Dendritic cell treated with granulocyte-macrophage colony-stimulating factor and Interleukin-4, amounts not matched to agents 40 ng/mL and 50 ng/mL, for 4 days (primary cell): ENCODE data around the gene JARID2.

Source experiments
- H3K27ac Mint-ChIP-seq: one replicate; pipeline ENCODE4 v1.8.0; 2022; ENCODE audit warnings: mild to moderate bottlenecking, mixed read lengths
- H3K27me3 Mint-ChIP-seq: one replicate; pipeline ENCODE4 v1.8.0; 2022; ENCODE audit warnings: mild to moderate bottlenecking, mixed read lengths
- H3K36me3 Mint-ChIP-seq: one replicate; pipeline ENCODE4 v1.8.0; 2022; ENCODE audit warnings: low read depth, mixed read lengths
- H3K4me1 Mint-ChIP-seq: one replicate; pipeline ENCODE4 v1.8.0; 2022; ENCODE audit warnings: low read depth, mixed read lengths
- H3K4me3 Mint-ChIP-seq: one replicate; pipeline ENCODE4 v1.8.0; 2022; ENCODE audit warnings: mild to moderate bottlenecking, moderate library complexity, mixed read lengths
- H3K9me3 Mint-ChIP-seq: one replicate; pipeline ENCODE4 v1.8.0; 2022; ENCODE audit warnings: mixed read lengths
- intact Hi-C: fragments of 100-400 bp; cut with micrococcal nuclease; formaldehyde crosslinking; loops from one replicate; pipeline ENCODE4 v1.15.0; 2022

JARID2 gene

GRCh38 chr6:15382089-15382488 lies 136.2 kb downstream of the JARID2 start:
- intact Hi-C loops = no loop called here
- Mint-ChIP-seq H3K27me3 (no peaks in the 10 kb centered on the region), H3K27ac (peak overlapping the region; percentile 28), H3K36me3 (peaks cover 17% of the 10 kb centered on the region), H3K9me3 (peaks cover 4% of the 10 kb centered on the region), H3K4me1 (peaks cover 84% of the 10 kb centered on the region), H3K4me3 (no peak overlapping the region)

DNA sequence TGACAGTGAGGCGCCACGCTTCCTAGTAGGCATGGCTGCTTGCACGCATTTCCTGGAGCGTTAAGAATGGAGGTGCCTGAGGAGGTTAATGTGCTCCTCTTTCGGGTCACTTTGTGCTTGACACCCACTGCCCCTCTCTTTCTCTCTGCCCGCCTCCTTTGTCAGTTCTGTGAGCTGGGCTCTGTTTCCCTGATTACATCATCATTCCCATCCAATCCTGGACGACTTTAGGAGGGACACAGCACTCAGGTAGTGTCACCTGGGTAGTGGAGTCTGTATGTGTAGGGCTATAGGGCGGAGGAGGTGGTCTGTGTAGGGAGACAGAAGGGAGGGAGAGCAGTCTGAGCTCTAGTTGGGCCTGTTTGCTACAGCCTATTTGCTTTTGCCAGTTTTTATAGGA lies 136.8 kb downstream of the JARID2 start:
- peaks cover 87% of the 10 kb centered on the region for H3K4me1 Mint-ChIP-seq
- intact Hi-C loops = no loop called here
- peaks cover 17% of the 10 kb centered on the region for H3K36me3 Mint-ChIP-seq
- H3K27me3 Mint-ChIP-seq = no peaks in the 10 kb centered on the region
- no peaks in the 10 kb centered on the region for H3K9me3 Mint-ChIP-seq
- no peak overlapping the region for H3K27ac Mint-ChIP-seq
- H3K4me3 Mint-ChIP-seq = no peak overlapping the region

GRCh38 chr6:15384901-15385300 lies 139.0 kb downstream of the JARID2 start:
- Mint-ChIP-seq H3K4me1 (peaks cover 88% of the 10 kb centered on the region), H3K27me3 (no peaks in the 10 kb centered on the region), H3K27ac (peak overlapping the region; percentile 11), H3K9me3 (no peaks in the 10 kb centered on the region), H3K4me3 (no peak overlapping the region), H3K36me3 (peaks cover 16% of the 10 kb centered on the region)
- intact Hi-C loops = no loop called here

DNA sequence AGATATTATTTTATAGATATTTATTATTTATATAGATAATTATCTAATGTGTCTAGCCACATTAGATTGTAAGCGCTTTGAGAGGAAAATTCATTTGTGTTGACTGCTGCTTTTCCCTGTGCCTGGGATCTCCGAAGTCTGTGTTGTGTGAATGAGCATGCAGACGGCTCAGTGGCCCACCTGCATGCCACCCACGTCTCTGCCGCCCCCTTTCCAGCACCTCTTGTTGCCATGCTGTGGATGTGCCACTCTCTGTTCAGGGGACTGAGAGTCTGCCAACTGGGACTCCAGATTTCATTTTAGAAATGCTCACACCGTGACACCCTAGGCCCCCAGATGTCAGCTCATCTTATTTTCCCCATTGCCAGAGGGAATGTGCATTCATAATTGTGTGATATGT lies 139.7 kb downstream of the JARID2 start:
- Mint-ChIP-seq H3K4me1 (peaks cover 88% of the 10 kb centered on the region), H3K27ac (no peak overlapping the region), H3K27me3 (no peaks in the 10 kb centered on the region), H3K9me3 (no peaks in the 10 kb centered on the region), H3K4me3 (no peak overlapping the region), H3K36me3 (peaks cover 13% of the 10 kb centered on the region)
- intact Hi-C loops = no loop called here

DNA sequence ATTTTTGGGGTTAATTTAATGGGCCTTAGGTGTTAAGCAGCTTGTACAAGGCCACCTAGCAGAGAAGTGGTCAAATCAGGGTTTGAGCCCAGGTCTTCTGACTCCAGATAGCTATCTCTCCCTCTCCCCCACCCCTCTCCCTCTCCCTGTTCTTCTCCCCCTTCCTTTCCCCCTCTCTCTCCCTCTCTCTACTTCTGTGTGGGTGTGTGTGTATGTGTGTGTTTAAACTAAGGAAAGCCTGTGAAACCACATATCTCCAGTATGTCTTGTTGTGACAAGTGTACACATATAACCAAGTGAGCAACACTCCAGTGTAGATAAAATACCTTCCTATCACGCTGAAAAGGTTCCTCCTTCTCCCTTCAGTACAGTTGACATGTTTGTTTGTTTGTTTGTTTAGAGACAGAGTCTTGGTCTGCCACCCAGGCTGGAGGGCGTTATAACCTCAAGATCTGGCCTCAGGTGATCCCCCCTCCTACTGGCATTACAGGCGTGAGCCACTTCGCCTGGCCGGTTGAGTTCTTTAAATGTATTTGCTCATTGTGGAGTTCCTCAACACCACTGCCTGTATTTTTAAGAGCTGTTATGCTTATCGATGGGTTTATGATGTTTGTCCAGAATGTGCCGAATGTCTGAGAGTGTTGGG lies 140.4 kb downstream of the JARID2 start:
- Mint-ChIP-seq H3K4me3 (no peak overlapping the region), H3K27me3 (no peaks in the 10 kb centered on the region), H3K27ac (peak overlapping the region; percentile 15), H3K4me1 (peaks cover 93% of the 10 kb centered on the region), H3K9me3 (no peaks in the 10 kb centered on the region), H3K36me3 (peaks cover 17% of the 10 kb centered on the region)
- intact Hi-C loops = no loop called here

- Mint-ChIP-seq H3K27ac (peak overlapping the region; percentile 15), H3K4me3 (no peak overlapping the region), H3K36me3 (peaks cover 12% of the 10 kb centered on the region), H3K9me3 (no peaks in the 10 kb centered on the region), H3K4me1 (peaks cover 93% of the 10 kb centered on the region), H3K27me3 (no peaks in the 10 kb centered on the region)
- intact Hi-C loops = no loop called here
Measured at GRCh38 chr6:15386756-15387112, 140.9 kb downstream of the JARID2 start.

DNA sequence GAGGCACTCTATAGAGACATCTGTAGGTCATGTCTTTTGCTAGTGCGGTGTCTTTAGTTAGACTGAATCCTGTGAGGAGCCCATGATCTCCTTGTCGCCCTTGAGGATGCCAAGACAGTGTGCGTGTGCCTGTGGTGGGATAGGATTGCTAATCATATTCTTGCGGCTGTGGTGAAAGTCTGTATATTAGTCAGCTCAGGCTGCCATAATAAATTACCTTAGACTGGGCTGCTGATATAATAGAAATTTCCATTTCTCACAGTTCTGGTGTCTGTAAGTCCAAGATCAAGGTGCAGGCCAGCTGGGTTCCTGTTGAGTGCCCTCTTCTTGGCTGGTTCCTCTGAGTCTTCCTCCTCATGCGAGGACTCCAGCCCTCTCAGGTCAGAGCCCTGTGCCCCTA lies 141.2 kb downstream of the JARID2 start:
- Mint-ChIP-seq H3K4me3 (no peak overlapping the region), H3K36me3 (peaks cover 11% of the 10 kb centered on the region), H3K27me3 (no peaks in the 10 kb centered on the region), H3K9me3 (no peaks in the 10 kb centered on the region), H3K4me1 (peaks cover 93% of the 10 kb centered on the region), H3K27ac (no peak overlapping the region)
- intact Hi-C loops = no loop called here

DNA sequence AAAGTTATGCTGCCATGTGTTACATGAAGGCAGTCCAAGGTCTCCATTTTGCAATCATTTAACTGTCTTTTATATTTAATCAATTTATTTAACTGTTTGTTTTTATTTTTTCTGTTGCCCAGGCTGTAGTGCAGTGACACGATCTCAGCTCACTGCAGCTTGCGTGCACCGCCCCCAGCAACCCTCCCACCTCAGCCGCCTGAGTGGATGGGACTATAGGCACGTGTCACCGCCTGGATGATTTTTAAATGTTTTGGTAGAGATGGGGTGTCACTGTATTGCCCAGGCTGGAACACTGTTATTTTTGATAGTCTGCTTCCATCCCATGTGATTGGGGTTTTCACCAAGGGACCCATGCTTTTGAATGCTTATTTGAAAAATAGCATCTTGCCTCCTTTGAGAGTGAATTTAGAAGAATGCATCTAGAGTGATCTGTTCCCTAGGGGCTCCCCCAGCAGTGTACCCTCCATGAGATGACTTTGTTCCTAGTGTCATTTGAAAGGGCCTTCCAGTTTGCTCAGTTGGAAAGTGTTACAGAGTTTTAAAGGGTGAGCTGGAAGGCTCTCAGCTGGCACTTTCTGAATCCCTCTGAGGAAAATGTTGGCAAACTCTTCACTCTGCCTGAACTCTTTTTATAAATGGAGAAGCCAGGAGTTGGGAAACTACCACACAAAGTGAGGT lies 143.4 kb downstream of the JARID2 start:
- Mint-ChIP-seq H3K9me3 (no peaks in the 10 kb centered on the region), H3K4me3 (no peak overlapping the region), H3K4me1 (peaks cover 79% of the 10 kb centered on the region), H3K27ac (peak overlapping the region; percentile 57), H3K36me3 (peaks cover 23% of the 10 kb centered on the region), H3K27me3 (no peaks in the 10 kb centered on the region)
- intact Hi-C loops = no loop called here

GRCh38 chr6:15389765-15390723 lies 144.2 kb downstream of the JARID2 start:
- peak overlapping the region; percentile 57 for H3K27ac Mint-ChIP-seq
- peaks cover 29% of the 10 kb centered on the region for H3K36me3 Mint-ChIP-seq
- intact Hi-C loops = no loop called here
- peaks cover 71% of the 10 kb centered on the region for H3K4me1 Mint-ChIP-seq
- no peak overlapping the region for H3K4me3 Mint-ChIP-seq
- no peaks in the 10 kb centered on the region for H3K9me3 Mint-ChIP-seq
- H3K27me3 Mint-ChIP-seq = no peaks in the 10 kb centered on the region

- no peak overlapping the region for H3K27ac Mint-ChIP-seq
- H3K9me3 Mint-ChIP-seq = no peaks in the 10 kb centered on the region
- peaks cover 57% of the 10 kb centered on the region for H3K4me1 Mint-ChIP-seq
- peaks cover 29% of the 10 kb centered on the region for H3K36me3 Mint-ChIP-seq
- H3K4me3 Mint-ChIP-seq = no peak overlapping the region
- intact Hi-C loops = no loop called here
- H3K27me3 Mint-ChIP-seq = no peaks in the 10 kb centered on the region
Measured at GRCh38 chr6:15391500-15391899, 145.6 kb downstream of the JARID2 start.

DNA sequence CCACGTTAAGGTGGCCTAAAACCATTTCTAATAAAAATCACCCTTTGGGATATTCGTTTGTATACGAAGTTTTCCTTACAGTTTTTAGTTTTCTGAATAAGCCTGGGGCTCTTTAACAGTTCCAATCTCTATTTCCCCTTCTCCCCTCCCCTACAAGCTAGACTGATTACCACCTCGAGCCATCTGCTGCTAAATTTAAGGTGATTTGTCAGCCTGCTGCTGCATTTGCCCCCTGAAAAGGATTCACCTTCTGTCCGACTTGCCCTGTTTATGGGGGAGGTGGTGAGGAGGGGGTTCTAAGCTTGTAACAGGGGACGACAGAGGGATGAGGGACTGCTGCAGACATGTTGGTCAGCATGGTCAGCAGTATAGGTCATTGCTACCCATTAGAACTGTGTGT lies 146.3 kb downstream of the JARID2 start:
- peaks cover 29% of the 10 kb centered on the region for H3K36me3 Mint-ChIP-seq
- no peaks in the 10 kb centered on the region for H3K27me3 Mint-ChIP-seq
- intact Hi-C loops = no loop called here
- H3K4me1 Mint-ChIP-seq = peaks cover 52% of the 10 kb centered on the region
- H3K4me3 Mint-ChIP-seq = no peak overlapping the region
- H3K9me3 Mint-ChIP-seq = no peaks in the 10 kb centered on the region
- H3K27ac Mint-ChIP-seq = peak overlapping the region; percentile 40

GRCh38 chr6:15393605-15394004 lies 147.7 kb downstream of the JARID2 start:
- intact Hi-C loops = no loop called here
- H3K9me3 Mint-ChIP-seq = no peaks in the 10 kb centered on the region
- no peak overlapping the region for H3K27ac Mint-ChIP-seq
- H3K27me3 Mint-ChIP-seq = no peaks in the 10 kb centered on the region
- H3K4me3 Mint-ChIP-seq = no peak overlapping the region
- H3K36me3 Mint-ChIP-seq = peaks cover 29% of the 10 kb centered on the region
- H3K4me1 Mint-ChIP-seq = peaks cover 46% of the 10 kb centered on the region

DNA sequence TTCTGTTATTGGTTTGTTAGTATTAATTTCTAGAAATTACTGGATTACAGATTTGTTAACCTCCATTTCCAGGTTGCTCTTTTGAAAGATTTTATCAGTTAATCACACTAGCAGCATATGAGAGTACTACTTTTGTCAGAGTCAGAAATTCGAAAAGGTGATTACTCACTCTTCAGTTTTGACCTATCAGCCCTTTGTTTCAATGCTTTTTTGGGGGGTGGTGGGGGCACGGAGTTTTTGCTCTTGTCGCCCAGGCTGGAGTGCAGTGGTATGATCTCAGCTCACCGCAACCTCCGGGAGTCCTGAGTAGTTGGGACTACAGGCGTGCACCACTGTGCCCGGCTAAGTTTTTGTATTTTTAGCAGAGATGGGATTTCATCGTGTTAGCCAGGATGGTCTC lies 149.2 kb downstream of the JARID2 start:
- Mint-ChIP-seq H3K27ac (no peak overlapping the region), H3K4me1 (peaks cover 43% of the 10 kb centered on the region)

GRCh38 chr6:15396808-15397207 lies 150.9 kb downstream of the JARID2 start:
- H3K4me1 Mint-ChIP-seq = peaks cover 43% of the 10 kb centered on the region
- peaks cover 18% of the 10 kb centered on the region for H3K36me3 Mint-ChIP-seq
- H3K27me3 Mint-ChIP-seq = no peaks in the 10 kb centered on the region
- intact Hi-C loops = no loop called here
- no peaks in the 10 kb centered on the region for H3K9me3 Mint-ChIP-seq
- no peak overlapping the region for H3K4me3 Mint-ChIP-seq
- H3K27ac Mint-ChIP-seq = no peak overlapping the region

More for the DNA sequence above, 149.2 kb downstream of the JARID2 start:
- Mint-ChIP-seq H3K9me3 (no peaks in the 10 kb centered on the region), H3K27me3 (no peaks in the 10 kb centered on the region), H3K4me3 (no peak overlapping the region), H3K36me3 (peaks cover 29% of the 10 kb centered on the region)
- intact Hi-C loops = no loop called here
